Neuronal stem cell (in vitro differentiated cells): ENCODE measurements around the gene PODN.

ENCODE experiments used
- DNase-seq: peaks from one replicate; pipeline ENCODE4 v3.0.0-alpha.2; 2013; ENCODE audit warnings: low spot score
- H2AFZ ChIP-seq: one replicate; pipeline ENCODE4 v1.6.1; 2013; ENCODE audit warnings: mild to moderate bottlenecking, low read length, inconsistent platforms
- H2AK5ac ChIP-seq: 2 replicates; pipeline ENCODE4 v1.6.1; 2013; ENCODE audit warnings: low read depth, mild to moderate bottlenecking, inconsistent platforms, low read length, moderate library complexity, mixed read lengths
- H2BK120ac ChIP-seq: 2 replicates; pipeline ENCODE4 v1.6.1; 2013; ENCODE audit warnings: low read depth, mild to moderate bottlenecking, inconsistent platforms, low read length, moderate library complexity, mixed read lengths
- H2BK12ac ChIP-seq: one replicate; pipeline ENCODE4 v1.6.1; 2013; ENCODE audit warnings: low read length, inconsistent platforms
- H2BK15ac ChIP-seq: 2 replicates; pipeline ENCODE4 v1.6.1; 2013; ENCODE audit warnings: mild to moderate bottlenecking, low read length, inconsistent platforms, mixed read lengths
- H2BK5ac ChIP-seq: one replicate; pipeline ENCODE4 v1.6.1; 2013; ENCODE audit warnings: inconsistent platforms, mild to moderate bottlenecking, low read length, moderate library complexity
- H3K14ac ChIP-seq: one replicate; pipeline ENCODE4 v1.6.1; 2013; ENCODE audit warnings: low read length, inconsistent platforms
- H3K18ac ChIP-seq: 2 replicates; pipeline ENCODE4 v1.6.1; 2013; ENCODE audit warnings: low read length, inconsistent platforms
- H3K23ac ChIP-seq: 2 replicates; pipeline ENCODE4 v1.6.1; 2013; ENCODE audit warnings: low read depth, mild to moderate bottlenecking, mixed read lengths, low read length, inconsistent platforms; ENCODE audit not compliant: poor library complexity
- H3K27ac ChIP-seq: replicated peaks from 3 replicates; pipeline ENCODE4 v1.5.1; 2013; ENCODE audit warnings: low read length, inconsistent platforms
- H3K27me3 ChIP-seq, 3 experiments: 2 replicates each; pipeline ENCODE4 v1.6.1; 2013; ENCODE audit warnings: low read length in 3 of 3, mild to moderate bottlenecking in 2 of 3, inconsistent platforms in 1 of 3, low read depth in 1 of 3, mixed read lengths in 1 of 3, moderate library complexity in 1 of 3; ENCODE audit not compliant: control insufficient read depth in 3 of 3, insufficient read depth in 3 of 3
- H3K36me3 ChIP-seq, 2 donors: replicated peaks in 1 of 2; 2 replicates each; pipeline ENCODE4 v1.6.1; 2013; ENCODE audit warnings: low read length in 2 of 2; ENCODE audit not compliant: control insufficient read depth in 2 of 2, insufficient read depth in 2 of 2
- H3K4ac ChIP-seq: 2 replicates; pipeline ENCODE4 v1.6.1; 2013; ENCODE audit warnings: inconsistent platforms, mild to moderate bottlenecking, low read length, moderate library complexity
- H3K4me1 ChIP-seq, 2 donors: 1 replicate in 1 of 2; 2 replicates in 1 of 2; pipeline ENCODE4 v1.6.1; 2013; ENCODE audit warnings: low read length in 2 of 2, low read depth in 1 of 2; ENCODE audit not compliant: control insufficient read depth in 2 of 2, insufficient read depth in 1 of 2
- H3K4me2 ChIP-seq: one replicate; pipeline ENCODE4 v1.6.1; 2013; ENCODE audit warnings: mild to moderate bottlenecking, low read length, inconsistent platforms; ENCODE audit not compliant: insufficient read depth, poor library complexity, severe bottlenecking
- H3K4me3 ChIP-seq, 2 donors: 2 replicates each; pipeline ENCODE4 v1.5.1; 2013; ENCODE audit warnings: low read length in 2 of 2, mild to moderate bottlenecking in 2 of 2, inconsistent platforms in 1 of 2, moderate library complexity in 1 of 2
- H3K79me1 ChIP-seq: one replicate; pipeline ENCODE4 v1.6.1; 2013; ENCODE audit warnings: low read depth, mild to moderate bottlenecking, inconsistent platforms, low read length, moderate library complexity
- H3K9ac ChIP-seq: one replicate; pipeline ENCODE4 v1.6.1; 2013; ENCODE audit warnings: mild to moderate bottlenecking, low read depth, low read length, inconsistent platforms; ENCODE audit not compliant: poor library complexity
- H3K9me3 ChIP-seq, 2 donors: replicated peaks in 1 of 2; 2 replicates each; pipeline versions ENCODE3 to v1.6.1; 2013; ENCODE audit warnings: low read length in 2 of 2, mild to moderate bottlenecking in 2 of 2, inconsistent platforms in 1 of 2, low read depth in 1 of 2, mixed read lengths in 1 of 2, moderate library complexity in 1 of 2; ENCODE audit not compliant: control insufficient read depth in 2 of 2, insufficient read depth in 1 of 2
- H4K8ac ChIP-seq: one replicate; pipeline ENCODE4 v1.6.1; 2013; ENCODE audit warnings: low read depth, mild to moderate bottlenecking, inconsistent platforms, low read length, moderate library complexity
- H4K91ac ChIP-seq: one replicate; pipeline ENCODE4 v1.6.1; 2013; ENCODE audit warnings: low read length, low read depth, mild to moderate bottlenecking, inconsistent platforms; ENCODE audit not compliant: poor library complexity
- WGBS, 2 donors: extraction: QIAGEN DNeasy Blood & Tissue Kit; methylation state at CpG; one replicate each; pipeline ENCODE4 v1.1.7; 2013; ENCODE audit warnings: missing lambda C conversion rate in 2 of 2, mixed read lengths in 1 of 2; ENCODE audit not compliant: insufficient read length in 2 of 2, insufficient replicate concordance in 1 of 2; ENCODE audit errors: extremely low coverage in 2 of 2; 5-methylcytosine and 5-hydroxymethylcytosine counted together

Gene PODN

DNA sequence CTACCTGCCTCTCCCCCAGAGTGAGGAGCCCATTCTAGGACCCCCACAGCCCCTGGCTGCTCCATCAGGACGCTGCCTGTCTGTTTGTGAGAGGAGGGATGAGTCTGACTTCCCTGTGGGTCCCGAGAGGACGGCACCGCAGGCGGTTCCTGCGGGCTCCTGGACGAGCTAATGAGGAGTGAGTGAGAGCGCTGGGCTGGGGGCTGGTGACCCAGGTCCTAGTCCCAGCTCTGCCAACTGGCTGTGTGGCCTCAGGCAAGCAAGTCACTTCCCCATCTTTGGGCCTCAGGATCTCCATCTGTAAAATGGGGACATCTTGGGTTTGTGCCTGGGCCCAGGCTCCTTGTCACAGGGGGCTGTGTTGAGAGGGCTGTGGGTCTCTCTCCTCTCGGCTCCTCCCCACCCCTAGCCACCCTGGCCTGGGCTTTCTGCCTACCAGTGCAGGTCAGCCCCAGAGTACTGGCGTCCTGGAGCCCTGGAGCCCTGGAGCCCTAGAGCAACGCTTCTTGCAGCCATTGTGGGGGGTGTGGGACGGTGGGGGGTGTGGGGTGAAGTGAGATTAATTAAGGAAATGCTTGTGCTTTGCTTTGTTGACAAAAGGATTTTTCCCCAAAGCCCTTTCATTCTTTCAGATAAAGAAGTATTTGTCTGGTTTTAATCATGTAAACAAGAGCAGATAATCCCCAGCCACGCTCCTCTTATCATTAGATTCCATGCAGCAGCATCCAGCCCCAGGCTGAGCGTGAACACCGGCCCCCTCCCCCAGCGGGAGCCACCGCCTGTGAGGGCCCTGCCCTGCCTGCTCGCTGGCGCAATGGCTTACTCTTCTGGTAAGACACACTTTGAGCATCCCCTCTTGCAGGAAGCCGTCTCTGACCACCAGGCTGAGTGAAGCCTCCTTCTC lies 53.6 kb downstream of the PODN start:
- H2AK5ac ChIP-seq = peak overlapping the region; percentile 40
- H3K27ac ChIP-seq = no peak overlapping the region
- H4K8ac ChIP-seq = no peak overlapping the region
- no peaks in the 10 kb centered on the region for H3K9me3 ChIP-seq
- H3K4me3 ChIP-seq = no peak overlapping the region
- no peak overlapping the region for H3K9ac ChIP-seq
- no peak overlapping the region for H3K23ac ChIP-seq
- WGBS, 2 donors = no CpG with 5 or more reads among the region's 20 CpGs
- H2BK12ac ChIP-seq = no peak overlapping the region
- H2AFZ ChIP-seq = peak overlapping the region; percentile 47
- H3K4ac ChIP-seq = no peak overlapping the region
- H3K36me3 ChIP-seq = no peaks in the 10 kb centered on the region
- H3K4me2 ChIP-seq = no peak overlapping the region
- peaks cover 7 to 32% of the 10 kb centered on the region in 2 donors for H3K4me1 ChIP-seq
- peaks cover 3% of the 10 kb centered on the region for H3K79me1 ChIP-seq
- peak overlapping the region; percentile 73 for H3K18ac ChIP-seq
- no peak overlapping the region for H3K14ac ChIP-seq
- peaks cover 0 to 34% (median 11%) of the 10 kb centered on the region in 3 experiments for H3K27me3 ChIP-seq
- H2BK5ac ChIP-seq = no peak overlapping the region
- peak; percentile 72 for DNase-seq
- no peak overlapping the region for H4K91ac ChIP-seq
- no peak overlapping the region for H2BK120ac ChIP-seq
- peak overlapping the region; percentile 75 for H2BK15ac ChIP-seq

DNA sequence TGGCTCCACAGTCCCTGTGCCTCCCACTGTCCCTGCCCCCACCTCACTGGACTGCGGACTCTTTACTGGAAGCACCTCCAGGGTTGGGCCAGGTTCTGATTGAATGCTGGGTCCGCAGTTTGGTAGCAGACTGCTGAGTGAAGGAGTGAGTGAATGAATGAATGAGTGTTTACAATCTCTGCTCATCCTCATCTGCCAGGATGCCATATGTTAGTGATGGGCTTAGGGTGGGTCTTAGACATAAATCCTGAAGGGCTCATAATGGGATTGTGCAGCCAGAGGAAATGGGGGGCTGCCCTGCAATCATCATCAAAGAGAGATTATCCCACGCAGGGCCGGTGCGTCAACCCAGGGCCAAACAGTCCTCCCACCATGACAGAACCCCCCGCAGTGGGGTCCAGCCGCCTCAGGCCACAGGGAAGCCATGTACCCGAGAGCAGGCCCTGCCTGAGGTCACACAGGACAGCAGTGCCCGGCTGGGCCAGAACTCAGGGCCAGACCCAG lies 54.3 kb downstream of the PODN start:
- Histone ChIP-seq H3K4ac (no peak overlapping the region), H3K9ac (no peak overlapping the region), H2BK5ac (no peak overlapping the region), H3K36me3 (no peaks in the 10 kb centered on the region), H2AFZ (peak overlapping the region; percentile 47), H3K79me1 (peaks cover 3% of the 10 kb centered on the region), H3K4me2 (no peak overlapping the region), H3K14ac (no peak overlapping the region), H4K91ac (no peak overlapping the region), H3K27ac (no peak overlapping the region), H2AK5ac (peak overlapping the region; percentile 9), H3K4me3 (no peak overlapping the region), H3K27me3 (peaks cover 0 to 40% (median 11%) of the 10 kb centered on the region in 3 experiments), H3K23ac (no peak overlapping the region), H2BK120ac (no peak overlapping the region), H3K4me1 (peaks cover 12 to 30% of the 10 kb centered on the region in 2 donors), H4K8ac (no peak overlapping the region), H2BK15ac (peak overlapping the region; percentile 4), H3K9me3 (no peaks in the 10 kb centered on the region), H3K18ac (peak overlapping the region; percentile 61), H2BK12ac (no peak overlapping the region)
- DNase-seq = no peak
- no CpG with 5 or more reads among the region's 9 CpGs for WGBS, 2 donors

DNA sequence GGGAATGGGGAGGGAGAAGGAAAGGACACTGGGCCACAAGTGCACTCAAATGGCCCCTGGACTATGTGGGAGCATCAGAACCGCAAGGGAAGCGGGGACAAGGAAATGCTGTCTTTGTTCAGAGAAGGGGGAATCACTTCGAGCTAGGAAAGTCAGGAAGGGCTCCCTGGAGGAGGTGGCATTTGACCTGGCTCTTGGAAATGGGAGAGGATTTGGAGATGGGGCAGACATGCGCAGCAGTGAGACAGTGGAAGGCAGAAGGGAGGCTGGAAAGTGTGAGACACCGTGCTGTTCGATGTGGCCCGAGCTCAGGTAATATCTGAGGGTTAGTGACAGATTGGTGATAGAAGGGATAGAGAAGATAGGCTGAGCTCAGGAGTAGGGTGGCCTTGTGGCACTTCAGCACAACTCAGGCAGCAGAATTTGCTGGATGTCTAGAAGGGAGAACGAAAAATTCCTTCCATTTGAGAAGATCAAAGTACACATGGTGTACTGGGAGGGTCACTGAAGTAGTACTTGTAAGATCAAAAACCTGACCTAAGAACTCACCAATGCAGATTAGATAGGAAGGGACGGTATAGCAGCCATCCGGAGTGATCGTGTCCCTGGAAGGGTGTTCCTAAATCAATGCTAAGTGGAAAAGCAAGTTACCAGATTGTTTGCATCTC lies 55.1 kb downstream of the PODN start:
- Histone ChIP-seq H3K27ac (no peak overlapping the region), H3K18ac (peak overlapping the region; percentile 61), H3K14ac (no peak overlapping the region), H3K9me3 (no peaks in the 10 kb centered on the region), H2BK120ac (no peak overlapping the region), H2BK12ac (no peak overlapping the region), H4K91ac (no peak overlapping the region), H3K9ac (no peak overlapping the region), H3K4me1 (peaks cover 13 to 31% of the 10 kb centered on the region in 2 donors), H2BK15ac (no peak overlapping the region), H3K27me3 (peaks cover 0 to 41% (median 11%) of the 10 kb centered on the region in 3 experiments), H3K4me2 (no peak overlapping the region), H3K36me3 (no peaks in the 10 kb centered on the region), H4K8ac (no peak overlapping the region), H3K79me1 (peaks cover 3% of the 10 kb centered on the region), H2AK5ac (peak overlapping the region; percentile 9), H2AFZ (no peak overlapping the region), H3K4ac (no peak overlapping the region), H3K23ac (no peak overlapping the region), H2BK5ac (no peak overlapping the region), H3K4me3 (no peak overlapping the region)
- no CpG with 5 or more reads among the region's 11 CpGs for whole genome bisulfite sequencing, 2 donors
- DNase-seq = no peak

DNA sequence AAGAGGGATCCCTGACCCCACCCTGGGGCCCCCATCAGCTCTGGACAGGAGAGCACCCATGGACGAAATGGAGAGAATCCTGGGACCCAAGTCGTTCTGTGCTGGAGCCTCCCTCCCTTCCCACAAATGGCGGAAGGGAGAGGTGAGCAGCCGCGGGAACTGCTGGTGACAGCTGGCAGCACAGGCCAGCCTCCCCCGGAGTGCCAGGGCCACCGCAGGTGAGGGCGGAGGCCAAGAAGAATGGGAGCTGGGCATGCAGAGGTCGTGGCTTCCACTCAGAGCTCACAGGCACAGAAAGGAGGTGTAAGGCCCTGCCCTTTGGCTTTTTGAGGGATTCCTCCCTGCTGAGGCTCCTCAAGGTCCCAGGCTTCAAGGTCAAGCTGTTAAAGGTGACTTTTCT lies 55.8 kb downstream of the PODN start:
- Histone ChIP-seq H2BK5ac (no peak overlapping the region), H3K4me2 (no peak overlapping the region), H3K79me1 (peaks cover 3% of the 10 kb centered on the region), H2AFZ (no peak overlapping the region), H3K23ac (peak overlapping the region; percentile 70), H3K14ac (no peak overlapping the region), H4K8ac (no peak overlapping the region), H2AK5ac (peak overlapping the region; percentile 68), H2BK12ac (no peak overlapping the region), H3K27me3 (peaks cover 0 to 48% (median 13%) of the 10 kb centered on the region in 3 experiments), H4K91ac (no peak overlapping the region), H3K4me1 (peaks cover 13 to 32% of the 10 kb centered on the region in 2 donors), H2BK15ac (peak overlapping the region; percentile 80), H3K4ac (no peak overlapping the region), H3K9me3 (no peaks in the 10 kb centered on the region), H3K9ac (no peak overlapping the region), H3K27ac (no peak overlapping the region), H3K36me3 (no peaks in the 10 kb centered on the region), H3K18ac (peak overlapping the region; percentile 45), H3K4me3 (no peak overlapping the region), H2BK120ac (no peak overlapping the region)
- DNase-seq = no peak
- WGBS, 2 donors = no CpG with 5 or more reads among the region's 9 CpGs
